Measurements from ENCODE around the gene CD37.

DNA sequence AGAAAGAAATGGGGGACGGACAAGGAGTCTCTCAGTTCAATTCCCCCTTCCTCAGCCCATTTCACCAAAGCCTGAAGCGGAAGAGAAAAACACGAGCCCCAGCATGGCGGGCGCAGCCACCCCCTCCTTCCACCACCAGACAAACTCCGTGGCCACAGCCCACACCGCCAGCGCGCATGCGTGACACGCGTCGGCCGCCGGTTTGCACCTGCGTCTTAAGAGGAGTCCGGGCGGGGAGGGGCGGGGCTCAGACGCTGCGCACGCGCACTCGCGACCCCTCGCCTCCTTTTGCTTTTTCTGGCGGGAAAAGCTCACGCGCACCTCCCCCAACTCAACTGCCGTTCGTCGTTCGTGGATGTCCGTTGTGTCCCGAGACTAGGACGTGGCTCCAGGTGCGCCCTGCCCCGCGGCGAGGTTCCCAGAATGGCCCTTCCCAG is 52.7 kb downstream of the CD37 start, which contains the start of gene KASH5:
- TF ChIP-seq POLR2AphosphoS5 (IDR thresholded peaks at IDR 0.05; ENCODE audit: borderline replicate concordance, low read depth, low read length) (no peak), EZH2 (IDR thresholded peaks at IDR 0.05) (no peak)
